Suprapubic skin (tissue), 3 donors: ENCODE data around the gene MCTP1.

Experiments
- CTCF ChIP-seq, 2 donors: fragments of 200-600 bp in 1 of 2; fragments of 450-650 bp in 1 of 2; sonication (generic) in 1 of 2; IDR thresholded peaks; one replicate each; pipeline ENCODE4 v1.5.1; 2016 to 2019; ENCODE audit warnings: antibody characterized with exemption in 2 of 2, mild to moderate bottlenecking in 1 of 2, moderate library complexity in 1 of 2
- EP300 ChIP-seq: sonication (generic); formaldehyde crosslinking; IDR thresholded peaks from one replicate; pipeline ENCODE4 v1.6.1; 2017; ENCODE audit warnings: antibody characterized with exemption
- POLR2A ChIP-seq, 2 donors: fragments of 450-650 bp; IDR thresholded peaks; one replicate each; pipeline ENCODE4 v1.6.1; 2017; ENCODE audit warnings: antibody characterized with exemption in 2 of 2, mild to moderate bottlenecking in 2 of 2, moderate library complexity in 2 of 2

GRCh38 chr5:95069021-95069420 is 215.9 kb downstream of the MCTP1 start:
- no peak for TF ChIP-seq CTCF (IDR thresholded peaks at IDR 0.05)
- no peak for TF ChIP-seq EP300
- no peak for TF ChIP-seq POLR2A (IDR thresholded peaks at IDR 0.05)
